ENCODE data around the gene AMHR2.

The AMHR2 gene

DNA sequence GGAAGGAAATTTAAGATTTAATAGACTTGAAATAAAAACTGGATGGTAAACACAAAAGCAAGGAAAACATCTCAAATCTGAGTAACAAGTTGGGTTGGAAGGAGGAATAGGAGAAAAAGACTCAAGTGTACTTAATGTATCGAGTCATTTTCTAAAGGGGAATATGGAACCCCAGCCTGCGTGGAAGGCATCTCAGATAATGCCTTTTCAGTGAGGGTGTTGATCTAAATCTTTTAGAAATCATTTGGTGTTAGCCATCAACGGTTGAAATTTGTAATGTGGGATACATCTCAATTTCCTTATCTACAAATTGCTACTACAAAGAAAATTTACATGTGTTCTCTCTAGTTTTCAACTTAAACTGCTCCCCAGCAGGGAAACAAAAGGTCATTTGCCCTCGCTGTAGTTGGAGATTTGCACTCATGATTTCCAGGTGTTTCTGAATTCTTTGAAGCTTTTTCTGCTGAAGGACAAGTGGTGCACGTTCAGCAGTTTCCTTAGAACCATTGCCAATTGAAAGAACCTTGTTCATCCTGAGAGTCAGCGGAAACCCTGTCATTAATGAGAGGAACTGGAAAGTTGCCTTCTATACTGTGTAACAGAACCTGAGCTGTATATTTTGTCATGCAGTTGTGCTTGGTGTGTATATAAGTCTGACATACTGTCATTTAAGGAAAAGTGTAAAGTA is 30.4 kb downstream of the AMHR2 start:
- no peak for DNase-seq

DNA sequence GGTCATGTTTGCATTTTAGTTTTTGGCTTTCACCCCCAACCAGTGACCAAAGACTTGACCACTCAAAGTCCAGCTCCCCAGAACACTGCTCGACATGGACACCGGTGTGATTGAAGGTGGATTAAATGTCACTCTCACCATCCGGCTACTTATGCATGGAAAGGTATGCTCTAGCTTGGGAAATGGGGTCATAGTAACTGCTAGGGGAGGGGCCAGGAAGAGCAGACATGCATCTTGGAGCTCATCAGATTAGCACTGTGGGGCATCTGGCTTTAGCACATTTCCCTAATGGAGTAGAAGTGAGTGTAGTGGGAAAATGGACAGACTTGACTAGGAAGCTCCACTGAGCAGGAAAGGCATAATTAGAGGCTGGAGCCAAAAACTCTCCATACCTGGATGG is 31.1 kb downstream of the AMHR2 start:
- DNase-seq = peak in 1 of 2 experiments; percentile 17

DNA sequence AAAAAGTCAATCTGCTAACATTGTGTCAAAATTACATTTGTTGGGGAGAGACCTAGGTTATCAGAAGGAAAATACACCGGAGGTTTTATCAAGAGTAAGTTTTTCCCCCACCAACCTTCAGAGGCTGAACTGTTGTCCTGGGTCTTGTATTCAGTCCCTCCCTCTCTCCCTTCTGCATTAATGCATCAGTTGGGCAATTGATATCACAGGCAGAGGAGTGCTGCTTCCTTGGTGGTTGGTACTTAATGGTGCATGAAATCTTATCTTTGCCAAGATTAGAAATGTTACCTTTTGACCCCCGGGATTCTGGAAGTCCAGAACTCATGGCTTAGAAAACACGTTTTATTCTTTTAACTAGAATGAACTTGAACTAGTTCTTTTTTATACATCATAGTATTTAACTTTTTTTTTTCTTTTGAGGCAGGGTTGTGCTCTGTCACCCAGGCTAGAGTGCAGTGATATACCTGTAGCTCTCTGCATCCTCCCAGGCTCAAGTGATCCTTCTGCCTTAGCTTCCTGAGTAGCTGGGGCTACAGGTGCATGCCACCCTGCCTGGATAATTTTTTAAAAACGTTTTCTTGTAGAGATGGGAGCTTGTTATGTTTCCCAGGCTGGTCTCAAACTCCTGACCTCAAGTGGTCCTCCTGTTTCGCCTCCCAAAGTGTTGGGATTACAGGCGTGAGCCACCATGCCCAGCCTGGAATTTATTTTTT is 33.2 kb downstream of the AMHR2 start:
- no peak for DNase-seq

DNA sequence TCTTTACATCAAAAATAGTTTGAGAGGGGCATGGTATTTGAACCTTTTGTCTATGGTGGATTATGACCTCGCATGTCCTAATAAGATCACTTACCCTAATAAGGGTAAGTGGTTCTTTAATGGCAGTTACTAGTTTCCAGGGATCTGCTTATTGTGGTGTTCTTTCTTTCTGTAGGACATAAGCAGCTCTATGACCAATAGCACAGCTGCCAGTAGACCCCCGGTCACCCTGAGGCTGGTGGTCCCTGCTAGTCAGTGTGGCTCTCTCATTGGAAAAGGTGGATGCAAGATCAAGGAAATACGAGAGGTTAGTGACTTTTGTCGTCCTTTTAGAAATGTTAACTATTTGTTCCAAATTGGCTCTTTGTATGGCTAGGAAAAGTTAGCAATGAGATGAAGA is 35.4 kb downstream of the AMHR2 start:
- no peak for DNase-seq

- DNase-seq = no peak
Measured at GRCh38 chr12:53461059-53461458, 37.4 kb downstream of the AMHR2 start.

- no peak for DNase-seq
Measured at GRCh38 chr12:53461591-53461990, 37.9 kb downstream of the AMHR2 start.

- no peak for DNase-seq
Measured at GRCh38 chr12:53462935-53463334, 39.3 kb downstream of the AMHR2 start.

- DNase-seq = no peak
Measured at GRCh38 chr12:53463802-53464560, 40.3 kb downstream of the AMHR2 start.

DNA sequence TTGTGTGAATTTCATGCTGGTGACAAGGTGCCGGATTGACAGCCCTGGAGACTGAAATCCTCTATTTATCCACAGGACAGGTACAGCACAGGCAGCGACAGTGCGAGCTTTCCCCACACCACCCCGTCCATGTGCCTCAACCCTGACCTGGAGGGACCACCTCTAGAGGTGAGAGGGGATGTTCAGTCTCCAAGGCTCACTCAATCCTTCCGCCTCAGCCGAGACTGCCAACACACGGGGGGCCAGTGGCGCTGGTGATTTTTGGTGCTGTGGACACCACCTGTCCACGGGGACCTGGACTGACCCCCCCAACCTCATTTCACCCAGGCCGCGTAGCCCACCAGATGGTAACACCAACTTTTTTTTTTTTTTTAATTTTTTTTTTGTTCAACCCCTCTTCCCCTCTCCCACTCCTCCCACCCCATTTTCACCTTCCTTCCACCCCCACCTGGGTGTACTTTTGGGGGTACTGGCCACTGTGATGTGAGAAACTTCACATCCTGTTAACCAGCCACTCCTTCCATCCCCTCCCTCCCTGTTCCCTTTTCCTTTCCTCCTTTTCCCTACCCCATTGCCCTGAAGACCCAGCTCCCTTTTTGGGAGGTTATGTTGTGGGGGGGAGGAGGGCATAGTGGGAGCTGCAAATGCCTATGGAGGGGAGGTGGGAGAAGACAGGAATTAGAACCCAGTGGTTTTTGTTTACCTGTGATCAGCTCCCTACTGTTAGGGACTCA is 41.2 kb downstream of the AMHR2 start:
- no peak for DNase-seq

DNA sequence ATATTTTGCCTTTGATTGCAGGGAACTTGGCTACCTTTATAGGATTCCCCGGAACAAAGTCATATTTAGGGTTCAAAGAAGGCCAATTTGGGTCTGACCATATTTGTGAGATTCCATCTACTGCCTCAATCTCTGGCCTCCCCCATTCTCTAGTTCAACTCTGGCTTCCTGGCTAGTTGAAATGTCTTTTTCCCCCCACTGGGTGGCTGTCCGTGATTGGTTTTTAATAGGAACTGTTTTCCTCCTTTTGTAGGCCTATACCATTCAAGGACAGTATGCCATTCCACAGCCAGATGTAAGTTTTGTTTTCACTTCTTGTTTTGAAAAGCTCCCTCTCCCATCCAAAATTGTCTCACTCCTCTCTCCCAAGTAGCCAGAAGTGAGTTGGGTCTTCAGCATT is 42.0 kb downstream of the AMHR2 start:
- DNase-seq = no peak

GRCh38 chr12:53466640-53467039 is 43.0 kb downstream of the AMHR2 start:
- peak in 1 of 2 experiments; percentile 23 for DNase-seq

GRCh38 chr12:53467082-53467481 is 43.4 kb downstream of the AMHR2 start:
- DNase-seq = no peak

DNA sequence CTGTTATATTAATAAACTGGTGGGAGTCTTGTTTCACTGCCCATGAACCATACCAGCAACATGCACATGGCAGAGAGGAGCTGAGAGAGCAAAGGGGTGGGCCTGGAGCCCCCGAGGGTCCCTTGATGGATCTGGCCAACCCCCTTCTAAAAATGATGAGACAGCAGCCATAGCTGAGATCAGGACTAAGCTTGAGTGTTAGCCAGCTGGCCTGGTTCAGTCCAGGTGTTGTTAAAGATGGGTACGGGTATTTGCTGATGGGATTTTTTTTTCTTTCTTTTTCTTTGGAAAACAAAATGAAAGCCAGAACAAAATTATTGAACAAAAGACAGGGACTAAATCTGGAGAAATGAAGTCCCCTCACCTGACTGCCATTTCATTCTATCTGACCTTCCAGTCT is 44.2 kb downstream of the AMHR2 start:
- DNase-seq = no peak

GRCh38 chr12:53468282-53468681 is 44.6 kb downstream of the AMHR2 start:
- no peak for DNase-seq

DNA sequence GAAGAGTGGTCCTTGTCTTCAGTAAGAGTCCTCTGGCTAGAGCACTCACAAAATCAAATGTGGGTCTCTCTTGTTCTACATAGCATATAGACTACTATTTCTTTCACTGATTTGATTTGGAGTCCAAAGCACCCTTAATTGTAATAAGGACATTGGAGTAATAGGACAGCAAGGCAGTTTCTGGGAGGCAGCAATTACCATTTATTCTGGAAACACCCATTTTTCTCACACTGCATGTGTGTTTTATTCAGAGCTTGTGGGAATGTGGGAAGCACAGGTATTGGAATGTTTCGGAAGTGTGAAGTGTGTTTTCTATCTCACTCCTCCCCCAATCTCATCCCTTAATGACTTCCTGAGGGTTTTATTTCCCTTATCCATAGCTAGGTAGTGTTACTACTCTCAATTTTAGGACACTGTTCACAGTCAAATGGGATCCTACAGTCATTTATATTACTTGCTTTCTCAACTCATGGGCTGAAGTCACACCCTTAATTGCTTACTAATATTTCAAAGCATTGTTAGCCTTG is 48.5 kb downstream of the AMHR2 start:
- no peak for DNase-seq

DNA sequence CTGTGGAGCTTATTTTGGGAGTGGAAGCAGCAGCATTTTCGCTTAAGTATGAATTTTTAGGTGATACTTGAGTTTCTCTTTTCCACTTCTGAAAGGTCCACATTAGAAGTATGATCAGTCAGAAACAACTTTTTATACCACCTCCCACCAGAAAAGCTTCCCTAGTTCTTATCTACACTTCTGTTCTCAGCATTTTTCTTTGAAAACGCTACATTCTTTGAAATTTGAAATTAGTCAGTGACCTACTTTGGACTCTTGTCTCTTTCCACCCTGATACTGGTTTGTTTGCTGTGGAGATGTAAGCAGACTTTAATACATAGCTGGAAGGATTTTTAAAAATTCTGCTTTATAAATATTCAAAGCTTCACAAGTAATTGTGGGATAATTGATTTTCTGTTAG is 50.4 kb downstream of the AMHR2 start:
- no peak for DNase-seq

DNA sequence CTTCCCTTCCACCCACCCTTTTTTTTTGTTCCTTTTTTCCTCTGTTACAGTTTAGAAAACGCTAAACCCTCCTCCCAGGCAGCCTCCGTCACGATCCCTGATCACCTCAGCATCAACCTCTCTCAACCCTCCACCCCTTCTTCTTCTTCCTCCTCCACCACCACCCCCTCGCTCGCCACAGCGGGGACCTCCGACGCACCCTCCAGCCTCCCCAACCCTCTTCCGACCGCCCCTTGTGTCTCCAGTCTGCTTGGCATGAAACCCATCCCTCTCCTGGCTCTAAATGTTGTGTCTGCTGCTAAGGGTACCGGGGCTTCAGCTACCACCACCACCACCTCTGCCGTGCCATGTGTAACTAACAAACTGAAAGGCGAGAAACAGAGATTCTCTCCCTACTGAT is 51.2 kb downstream of the AMHR2 start:
- no peak for DNase-seq

- DNase-seq = no peak
Measured at GRCh38 chr12:53476769-53477209, 53.1 kb downstream of the AMHR2 start.

GRCh38 chr12:53478865-53479264 is 55.2 kb downstream of the AMHR2 start:
- no peak for DNase-seq

- DNase-seq = no peak
Measured at GRCh38 chr12:53479331-53479730, 55.7 kb downstream of the AMHR2 start.

GRCh38 chr12:53480491-53481442 is 57.1 kb downstream of the AMHR2 start:
- DNase-seq = no peak

Data from NCI-H2081 (cell line).